ENCODE measurements around the gene SCMH1.
A peak's percentile ranks its signal among the peaks of the same experiment; 100 is the strongest.
"Not testable (repeated sequence)": the region's sequence is repeated elsewhere in the genome, so short reads cannot be mapped to it uniquely, and the experiment has no call there.

Gene SCMH1

DNA sequence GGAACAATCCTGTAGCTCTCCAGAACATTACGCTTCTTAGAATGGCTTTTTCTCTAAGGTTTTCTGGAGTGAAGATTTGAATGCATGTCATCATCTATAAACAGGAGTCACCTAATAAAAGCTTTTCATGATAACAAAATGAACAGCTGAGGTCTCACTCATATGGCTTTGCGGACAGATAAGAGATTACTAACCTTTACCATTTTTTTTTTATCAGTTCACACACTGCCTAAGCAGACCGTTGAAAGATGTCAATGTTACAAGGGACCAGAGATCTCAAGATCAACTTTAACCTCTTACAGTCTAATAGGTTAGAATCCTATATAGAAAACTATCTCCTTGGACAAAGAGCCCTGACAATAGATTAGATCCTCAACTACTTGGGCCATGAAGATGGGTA, 41.4 kb downstream of the SCMH1 start:
- DNase-seq, result no peak

DNA sequence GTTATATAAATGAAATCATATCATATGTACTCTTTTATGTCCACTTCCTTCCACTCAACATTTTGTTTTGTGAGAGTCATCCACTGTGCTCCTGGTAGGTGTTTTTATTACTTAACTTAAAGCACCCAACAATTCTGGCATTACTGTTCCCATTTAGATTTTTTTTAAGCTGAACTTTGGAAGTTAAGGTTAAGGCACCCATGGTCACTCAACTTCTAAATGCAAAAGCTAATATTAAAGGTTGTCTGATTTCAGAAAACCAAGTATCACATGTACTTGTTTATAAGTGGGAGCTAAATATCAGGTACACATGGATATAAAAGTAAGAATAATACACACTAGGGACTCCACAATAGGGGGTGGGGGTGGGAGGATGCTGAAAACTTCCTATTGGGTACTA, 42.7 kb downstream of the SCMH1 start:
- no peak for DNase-seq

DNA sequence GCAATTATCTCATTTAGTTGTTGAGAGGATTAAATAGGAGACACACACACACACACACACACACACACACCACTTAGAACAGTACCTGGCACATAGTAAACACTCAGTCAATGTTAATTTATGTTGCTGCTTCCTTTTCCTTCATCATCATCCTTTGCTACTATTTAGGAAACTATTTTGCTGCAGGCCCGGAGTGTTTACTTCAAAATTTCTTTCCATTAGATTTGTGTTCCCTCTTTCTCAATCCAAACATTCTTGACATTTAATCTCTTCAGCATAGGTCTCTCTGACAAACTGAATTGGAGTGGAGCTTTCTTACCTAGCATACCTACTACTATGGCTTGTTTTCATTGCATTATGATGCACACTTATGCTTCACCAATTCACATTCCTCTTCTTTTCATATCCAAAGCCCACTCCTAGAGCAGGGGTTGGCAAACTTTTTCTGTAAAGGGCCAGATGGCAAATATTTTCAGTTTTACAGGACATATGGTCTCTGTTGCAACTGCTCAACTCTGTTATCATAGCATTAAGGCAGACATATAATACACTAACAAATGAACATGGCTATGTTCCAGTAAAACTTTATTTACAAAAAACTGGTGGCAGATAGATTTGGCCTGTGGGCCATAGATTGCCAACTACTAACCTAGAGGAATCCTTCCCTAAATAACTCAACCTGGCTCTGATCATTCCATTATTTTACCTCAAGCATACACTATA, 49.5 kb downstream of the SCMH1 start:
- DNase-seq, result no peak

DNA sequence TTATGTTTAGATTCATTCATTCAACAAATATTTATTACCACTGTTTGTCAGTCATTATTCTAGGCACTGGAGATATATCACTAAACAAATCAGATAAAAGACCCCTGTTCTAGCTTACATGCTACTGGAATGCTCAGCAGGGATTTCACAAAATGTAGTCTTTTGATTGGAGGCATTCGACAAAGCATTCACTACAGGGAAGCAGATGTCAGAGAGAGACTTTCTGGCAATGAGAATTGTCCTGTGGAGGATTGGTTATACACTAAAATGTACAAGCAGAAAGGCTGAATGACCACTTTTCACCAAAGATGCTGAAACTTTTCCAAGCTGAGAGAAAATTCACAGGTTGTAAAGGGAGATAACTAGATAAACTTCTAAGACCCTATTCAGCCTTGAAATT, 57.7 kb downstream of the SCMH1 start:
- DNase-seq, result no peak

DNA sequence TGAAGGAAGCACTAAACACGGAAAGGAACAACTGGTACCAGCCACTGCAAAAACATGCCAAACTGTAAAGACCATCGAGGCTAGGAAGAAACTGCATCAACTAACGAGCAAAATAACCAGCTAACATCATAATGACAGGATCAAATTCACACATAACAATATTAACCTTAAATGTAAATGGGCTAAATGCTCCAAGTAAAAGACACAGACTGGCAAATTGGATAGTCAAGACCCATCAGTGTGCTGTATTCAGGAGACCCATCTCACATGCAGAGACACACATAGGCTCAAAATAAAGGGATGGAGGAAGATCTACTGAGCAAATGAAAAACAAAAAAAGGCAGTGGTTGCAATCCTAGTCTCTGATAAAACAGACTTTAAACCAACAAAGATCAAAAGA, 63.9 kb downstream of the SCMH1 start:
- not testable (repeated sequence) for DNase-seq

DNA sequence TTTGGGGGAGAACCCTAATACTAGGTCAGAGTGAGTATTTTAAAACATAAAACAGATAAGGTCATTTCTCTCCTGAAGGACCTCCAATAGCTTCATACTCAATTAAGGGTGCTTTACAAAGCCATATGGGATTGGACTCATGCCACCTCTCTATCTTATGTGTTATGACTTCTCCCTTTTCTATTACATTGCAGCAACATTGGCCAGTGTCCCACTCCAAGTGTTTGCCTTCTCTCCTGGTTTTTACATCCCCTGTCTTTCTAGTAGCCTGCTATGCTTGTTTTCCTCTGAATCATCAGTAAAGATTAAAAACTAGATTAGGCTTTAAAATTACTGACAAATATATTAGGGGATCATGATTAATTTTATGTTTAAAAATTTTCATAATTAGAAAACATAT, 66.6 kb downstream of the SCMH1 start:
- DNase-seq, result peak; percentile 39

DNA sequence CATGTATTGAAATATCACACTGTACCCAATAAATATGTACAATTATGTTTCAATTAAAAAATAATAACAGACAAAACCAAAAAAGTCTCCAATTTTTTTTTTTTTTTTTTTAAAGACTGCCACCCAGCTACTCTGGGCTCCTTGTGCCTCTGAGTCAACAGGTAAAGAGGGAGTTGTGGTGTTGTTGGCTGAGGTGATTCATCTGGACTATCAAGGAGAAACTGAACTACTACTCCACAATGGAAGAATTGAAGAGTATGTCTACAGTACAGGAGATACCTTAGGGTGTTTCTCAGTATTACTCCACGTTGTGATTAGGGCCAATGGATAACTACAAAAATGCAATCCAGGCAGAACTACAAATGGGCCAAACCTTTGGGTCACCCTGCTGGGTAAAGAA, 67.9 kb downstream of the SCMH1 start:
- no peak for DNase-seq

DNA sequence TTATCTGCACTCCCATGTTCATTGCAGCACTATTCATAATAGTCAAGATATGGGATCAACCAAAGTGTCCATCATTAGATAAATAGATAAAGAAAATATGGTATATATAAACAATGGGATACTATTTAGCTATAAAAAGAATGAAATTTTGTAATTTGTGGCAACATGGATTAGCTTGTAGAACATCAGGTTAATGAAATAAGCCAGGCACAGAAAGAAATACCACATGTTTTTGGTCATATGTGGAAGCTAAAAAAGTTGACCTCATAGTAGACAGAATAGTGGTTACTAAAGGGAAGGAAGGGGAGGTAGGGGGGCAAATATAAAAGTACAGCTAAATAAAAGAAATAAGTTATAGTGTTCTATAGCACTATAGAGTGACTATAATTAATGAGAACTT, 68.5 kb downstream of the SCMH1 start:
- no peak for DNase-seq

DNA sequence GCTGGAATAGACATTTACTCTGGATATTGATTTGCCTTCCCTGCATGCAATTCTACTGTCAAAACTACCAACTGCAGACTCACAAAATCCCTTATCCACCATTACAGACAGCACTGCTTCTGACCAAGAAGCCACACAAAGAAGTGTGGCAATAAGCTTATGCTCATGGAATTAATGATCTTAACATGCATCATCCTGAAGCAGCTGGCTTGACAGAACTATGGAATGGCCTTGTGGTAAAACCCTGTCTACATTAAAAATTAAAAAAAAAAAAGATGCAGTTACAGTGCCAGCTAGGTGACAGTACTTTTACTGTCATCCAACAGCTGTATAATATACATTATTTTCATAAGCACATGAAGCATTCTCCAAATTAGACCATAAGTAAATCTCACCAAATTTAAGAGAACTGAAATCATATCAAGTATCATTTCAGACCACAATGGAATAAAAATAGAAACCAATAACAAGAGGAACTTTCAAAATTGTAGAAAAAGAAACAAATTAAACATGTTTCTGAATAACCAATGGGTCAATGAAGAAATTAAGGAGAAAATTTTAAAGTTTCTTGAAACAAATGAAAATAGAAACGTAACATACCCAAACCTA, 70.7 kb downstream of the SCMH1 start:
- no peak for DNase-seq

DNA sequence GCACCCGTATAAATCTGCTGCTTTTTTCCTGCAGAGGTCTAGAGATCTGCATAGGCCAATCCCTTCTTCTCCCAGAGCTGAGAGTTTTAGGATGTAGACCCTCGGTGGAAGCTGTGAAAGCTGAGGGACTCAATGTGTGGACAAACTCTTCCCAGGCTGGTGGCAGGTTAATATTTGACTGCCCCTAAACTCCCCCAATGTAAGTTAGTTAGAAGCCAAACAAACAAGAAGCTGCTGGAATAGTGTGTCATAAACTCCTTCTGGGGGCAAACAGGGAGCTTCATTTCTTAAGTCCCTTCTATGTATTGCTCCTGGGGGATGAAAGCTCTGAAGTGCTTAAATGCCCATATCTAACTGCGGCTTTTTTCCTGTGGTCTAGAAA, 72.3 kb downstream of the SCMH1 start:
- DNase-seq, result no peak

DNA sequence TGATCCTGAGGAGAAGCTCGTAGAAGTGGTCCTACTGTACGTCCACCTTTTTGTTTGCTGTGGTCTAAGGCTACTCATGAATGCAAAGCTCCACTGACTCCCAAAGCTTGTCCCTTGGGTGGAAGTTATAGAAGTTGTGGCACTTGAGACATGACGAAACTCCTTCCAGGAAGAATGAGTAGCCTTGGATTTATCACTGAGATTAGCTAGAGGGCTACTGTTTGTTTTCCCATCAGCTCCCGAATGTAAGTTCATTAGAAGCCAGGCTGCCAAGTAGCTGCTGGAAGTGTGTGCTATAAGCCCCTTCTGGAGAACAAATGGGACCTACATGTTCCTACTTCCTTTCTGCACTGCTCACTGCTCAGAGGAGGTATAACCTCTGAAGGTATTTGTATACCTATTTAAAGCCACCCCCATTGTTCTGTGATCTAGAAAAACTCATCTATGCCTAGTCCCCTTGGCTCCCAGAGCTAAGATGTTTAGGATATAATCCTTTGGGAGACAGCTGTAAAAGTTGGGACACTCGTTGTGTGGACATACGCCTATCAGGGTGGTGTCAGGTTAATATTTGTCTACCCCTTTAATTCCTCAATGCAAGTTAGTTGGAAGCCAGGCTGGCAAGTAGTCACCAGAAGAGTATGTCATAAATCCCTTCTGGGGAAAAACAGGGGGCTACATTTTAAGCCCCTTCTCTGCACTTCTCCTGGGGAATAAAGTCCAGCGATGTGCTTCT, 72.9 kb downstream of the SCMH1 start:
- DNase-seq, result no peak

DNA sequence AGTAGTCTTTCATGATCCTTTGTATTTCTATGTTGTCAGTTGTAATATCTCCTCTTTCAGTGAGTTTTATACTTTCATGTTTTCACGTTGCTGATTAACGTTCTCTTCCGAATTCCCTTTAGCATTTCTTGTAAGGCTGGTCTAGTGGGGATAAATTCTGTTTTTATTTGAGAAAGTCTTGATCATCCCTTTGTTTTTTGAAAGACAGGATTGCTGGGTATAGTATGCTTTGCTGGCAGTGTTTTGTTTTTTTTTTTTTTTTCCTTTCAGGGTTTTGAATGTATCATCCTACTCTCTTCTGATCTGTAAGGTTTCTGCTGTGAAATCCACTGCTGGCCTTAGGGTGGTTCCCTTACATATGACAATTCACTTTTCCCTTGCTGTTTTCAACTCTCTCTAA, 74.4 kb downstream of the SCMH1 start:
- DNase-seq, result no peak

DNA sequence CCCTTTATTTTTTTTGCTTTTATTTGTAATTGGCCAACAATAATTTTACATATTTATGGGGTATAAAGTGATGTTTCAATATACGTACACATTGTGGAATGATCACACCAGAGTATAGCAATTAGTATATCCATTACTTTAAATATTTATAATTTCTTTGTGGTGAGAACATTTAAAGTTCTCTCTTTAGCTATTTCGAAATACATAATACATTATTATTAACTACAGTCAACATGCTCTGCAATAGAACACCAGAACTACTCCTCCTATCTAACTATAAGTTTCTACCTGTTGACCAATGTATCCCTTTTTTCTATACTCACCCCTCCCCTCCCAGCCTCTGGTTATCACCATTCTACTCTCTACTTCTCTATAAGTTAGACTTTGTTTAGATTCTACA, 77.4 kb downstream of the SCMH1 start:
- DNase-seq, result no peak

DNA sequence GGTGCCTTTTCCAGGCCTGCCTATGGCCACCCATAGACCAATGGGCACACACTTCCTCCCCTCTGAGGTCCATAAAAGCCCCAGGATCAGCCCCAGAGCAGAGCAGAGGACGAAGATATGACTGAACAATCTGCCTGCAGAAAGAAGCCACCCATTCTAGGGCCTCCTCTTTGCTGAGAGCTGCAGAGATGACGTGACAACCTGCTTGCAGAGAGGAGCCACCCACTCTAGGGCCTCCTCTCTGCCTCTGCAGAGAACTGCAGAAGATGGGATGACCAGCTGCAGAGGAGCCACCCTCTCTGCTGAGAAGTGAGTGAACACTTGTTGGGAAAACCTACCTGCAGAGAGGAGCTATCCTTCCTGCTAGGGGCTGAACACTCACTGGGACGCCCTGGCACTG, 79.7 kb downstream of the SCMH1 start:
- DNase-seq, result no peak

DNA sequence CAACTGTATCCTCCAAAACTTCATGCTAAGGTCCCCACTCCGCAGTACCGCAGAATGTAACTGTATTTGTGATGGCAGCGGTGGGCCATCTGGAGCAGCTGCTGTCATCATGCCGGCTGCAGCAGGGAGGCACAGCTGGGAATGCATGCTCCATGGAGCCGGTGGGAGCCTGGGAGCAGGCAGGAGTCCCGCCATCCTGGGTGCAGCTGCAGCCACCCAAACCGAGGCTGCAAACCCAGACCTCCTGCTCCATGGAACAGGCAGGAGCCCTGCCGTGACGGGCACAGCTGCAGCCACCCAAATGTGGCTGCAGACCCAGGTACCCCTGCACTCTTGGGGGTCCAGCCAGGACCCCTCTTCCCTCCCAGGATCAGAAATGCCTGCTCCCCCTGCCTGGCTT, 80.3 kb downstream of the SCMH1 start:
- no peak for DNase-seq

DNA sequence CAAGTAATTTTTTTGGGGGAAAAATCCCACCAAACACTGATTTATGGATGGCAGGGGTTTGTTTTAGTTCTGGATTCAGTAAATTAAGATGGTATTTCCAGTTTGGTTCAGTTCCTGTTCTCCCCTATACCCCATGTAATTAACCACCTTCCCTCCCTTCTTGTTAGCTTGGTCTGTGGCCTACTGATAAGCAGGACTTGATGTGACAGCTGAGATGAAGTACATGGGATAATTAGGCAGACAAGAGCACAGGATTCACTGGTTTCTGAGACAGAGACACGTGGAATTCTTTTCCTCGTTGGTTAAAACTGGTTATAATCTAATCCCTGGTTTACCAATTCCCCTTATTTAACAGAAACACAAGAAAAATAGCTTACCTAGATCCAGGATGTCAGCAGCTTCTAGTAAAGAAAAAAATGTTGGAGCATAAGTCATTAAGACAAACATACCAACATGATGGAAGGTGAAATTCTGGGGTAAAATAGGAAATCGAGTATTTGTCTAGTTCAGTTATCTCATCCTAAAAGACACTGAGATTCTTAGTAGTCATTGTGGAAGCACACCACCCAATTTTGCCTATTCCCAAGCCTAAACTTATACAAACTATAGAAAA, 81.5 kb downstream of the SCMH1 start:
- no peak for DNase-seq

DNA sequence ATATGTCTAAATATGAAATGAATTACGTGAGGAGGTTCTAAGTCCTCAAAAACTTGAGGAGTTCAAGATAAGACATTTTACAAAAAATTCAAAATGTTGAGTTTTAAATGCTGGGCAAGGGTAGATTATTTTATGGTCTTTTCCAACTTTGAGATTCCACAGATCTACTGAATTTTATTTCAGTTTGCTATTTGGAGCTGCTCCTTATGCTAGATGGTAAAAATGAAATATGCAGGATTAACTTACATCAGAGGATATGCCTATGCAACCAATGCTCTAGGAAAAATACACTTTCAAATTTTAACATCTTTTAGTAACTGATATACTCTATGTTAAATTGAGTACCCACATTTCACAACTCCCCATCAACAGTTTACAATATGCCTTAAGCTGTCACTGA, 83.1 kb downstream of the SCMH1 start:
- DNase-seq, result no peak

DNA sequence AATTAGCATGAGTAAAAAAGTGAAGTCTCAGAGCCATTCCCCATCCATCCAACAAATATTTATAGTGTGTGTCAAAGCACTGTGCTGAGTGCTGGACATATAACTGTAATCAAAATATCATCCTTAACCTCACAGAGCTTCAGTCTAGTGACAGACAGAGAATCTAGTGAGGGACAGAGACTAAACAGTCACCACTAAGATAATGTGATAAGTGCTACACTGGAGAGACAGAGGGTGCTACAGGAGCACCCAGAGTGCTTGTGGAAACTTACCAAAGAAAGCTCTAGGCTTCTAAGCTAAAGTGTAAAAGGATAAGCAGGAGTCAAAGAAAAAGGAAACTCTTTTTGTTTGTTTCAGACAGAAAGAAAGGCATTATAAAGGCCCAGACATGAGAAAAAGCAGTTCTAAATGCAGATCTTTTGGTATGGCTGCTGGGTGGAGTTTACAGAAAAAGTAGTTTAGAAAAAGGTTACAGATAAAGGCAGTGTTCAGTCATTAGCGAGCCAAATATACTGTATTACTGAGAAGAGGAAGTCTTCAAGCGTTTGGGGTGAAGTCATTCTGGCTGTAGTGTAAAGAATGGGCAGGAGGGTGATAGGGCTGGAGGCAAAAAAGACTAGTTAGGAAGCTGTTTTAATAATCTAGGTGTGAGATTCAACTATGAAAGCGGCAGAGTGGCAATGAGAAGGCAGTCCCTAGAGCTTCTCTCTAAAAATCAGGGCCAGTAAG, 83.8 kb downstream of the SCMH1 start:
- DNase-seq, result no peak

DNA sequence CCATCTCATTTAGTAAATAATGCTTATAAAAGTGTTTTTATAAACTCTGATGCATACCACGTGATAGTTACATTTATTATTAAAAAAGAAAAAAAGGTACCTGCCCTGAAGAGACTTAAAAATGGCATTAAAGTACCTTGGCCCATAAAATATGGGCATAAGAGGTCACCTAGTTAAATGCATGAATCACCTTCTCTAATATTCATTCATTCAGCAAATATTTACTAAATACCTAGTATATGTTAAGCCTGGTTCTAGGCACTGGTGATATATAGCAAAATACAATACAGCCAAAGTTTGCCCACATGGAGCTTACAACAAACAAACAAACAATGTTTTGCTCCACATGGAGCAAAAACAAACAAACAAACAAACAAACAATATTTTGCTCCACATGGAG, 87.0 kb downstream of the SCMH1 start:
- DNase-seq, result no peak

DNA sequence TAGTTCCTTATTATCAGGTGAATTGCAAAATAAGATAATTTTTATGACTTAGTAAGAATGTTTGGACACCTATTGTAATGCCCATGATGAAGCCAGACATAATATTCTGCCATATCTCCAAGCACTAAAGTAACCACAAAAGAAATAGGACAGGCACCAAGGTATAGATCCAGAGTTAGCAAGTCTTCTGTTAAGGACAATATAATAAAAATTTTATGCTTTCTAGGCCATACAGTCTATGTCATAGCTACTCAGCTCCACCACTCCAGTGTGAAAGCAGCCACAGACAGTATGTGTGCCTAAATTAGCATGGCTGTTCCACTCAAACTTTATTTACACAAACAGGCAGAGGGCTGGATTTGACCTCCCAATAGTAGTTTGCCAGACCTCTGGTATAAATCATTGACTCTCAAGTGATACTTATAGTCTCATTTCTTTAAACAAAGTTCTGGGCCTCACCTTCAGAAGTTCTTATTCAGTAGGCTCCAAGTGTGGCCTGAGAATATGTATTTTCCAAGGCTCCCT, 88.3 kb downstream of the SCMH1 start:
- no peak for DNase-seq

DNA sequence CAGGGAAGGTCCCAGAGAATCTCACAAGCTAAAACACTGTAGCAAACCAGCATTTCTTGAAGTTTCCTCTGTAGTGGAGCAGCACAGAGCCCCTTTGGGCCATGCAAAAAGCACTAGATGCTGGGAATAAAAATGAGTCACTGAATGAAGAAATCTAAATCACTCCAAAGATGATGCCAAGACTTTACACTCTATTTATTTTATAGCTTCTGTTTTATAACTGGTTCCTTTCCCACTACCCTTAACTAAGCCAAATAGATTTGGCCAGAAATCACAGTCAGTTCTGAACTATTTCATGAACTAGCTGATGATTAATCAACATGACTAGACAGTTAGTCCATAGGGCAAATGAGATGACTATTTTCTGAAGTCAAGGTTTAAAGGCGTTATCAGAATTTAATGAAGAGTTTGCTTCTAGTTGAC, 89.5 kb downstream of the SCMH1 start:
- no peak for DNase-seq

DNA sequence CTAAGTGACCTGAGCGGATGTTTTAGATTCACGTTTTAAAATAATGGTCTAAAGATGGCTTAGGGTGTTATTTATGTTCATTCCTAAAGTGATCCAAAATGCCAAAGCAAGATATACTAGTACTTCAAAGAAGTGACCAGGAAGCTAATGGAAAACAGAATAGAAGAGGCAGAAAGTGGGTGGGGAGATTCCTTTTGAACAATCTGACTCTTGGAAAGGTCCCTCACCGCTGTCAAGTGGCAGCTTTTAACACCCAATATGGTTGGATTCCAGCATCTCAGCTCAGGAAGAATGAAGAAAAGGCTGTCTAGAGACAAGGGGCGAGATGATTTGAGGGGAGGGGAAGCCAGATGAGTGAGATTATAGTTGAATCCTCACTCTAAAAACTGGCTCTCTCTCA, 90.3 kb downstream of the SCMH1 start:
- DNase-seq, result no peak

DNA sequence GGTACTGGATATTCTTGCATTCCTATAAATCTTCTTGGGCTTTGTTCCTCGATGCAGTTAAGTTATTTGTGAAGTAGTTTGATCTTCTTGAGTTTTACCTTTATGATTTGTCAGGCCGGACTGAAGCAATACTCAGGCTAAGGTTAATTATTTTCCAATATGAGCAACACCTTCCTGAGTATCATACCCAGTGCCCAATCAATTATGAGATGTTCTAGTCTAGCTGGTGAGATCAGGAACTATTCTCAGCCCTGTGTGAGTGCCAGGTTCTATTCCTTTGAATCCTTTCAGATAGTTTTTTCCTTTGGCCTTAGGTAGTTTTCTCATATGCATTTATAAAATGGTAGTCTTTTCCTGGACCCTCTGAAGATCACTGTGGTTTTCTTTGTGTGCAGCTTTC, 92.5 kb downstream of the SCMH1 start:
- DNase-seq, result no peak
